Central memory CD8-positive, alpha-beta T cell (primary cell): ENCODE results near the gene ENTREP3.

Experiments
- ATAC-seq: fragments of 150-1000 bp; cut with Tn5 transposase; replicated peaks from 2 replicates; pipeline ENCODE4 v1.10.0; 2022; ENCODE audit warnings: mild to moderate bottlenecking, moderate FRiP score, moderate number of reproducible peaks; ENCODE audit not compliant: poor library complexity, severe bottlenecking; ENCODE audit errors: extremely low read depth
- DNase-seq, 2 donors: peaks; one replicate each; pipeline ENCODE4 v3.0.0; 2021; ENCODE audit warnings: low spot score in 2 of 2
- H3K27ac Mint-ChIP-seq: one replicate; pipeline ENCODE4 v1.8.0; 2022; ENCODE audit warnings: low read depth, mild to moderate bottlenecking, moderate library complexity, mixed read lengths
- H3K27me3 Mint-ChIP-seq: one replicate; pipeline ENCODE4 v1.8.0; 2022; ENCODE audit warnings: mixed read lengths
- H3K36me3 Mint-ChIP-seq: one replicate; pipeline ENCODE4 v1.8.0; 2022; ENCODE audit warnings: mild to moderate bottlenecking, moderate library complexity, mixed read lengths; ENCODE audit not compliant: insufficient read depth
- H3K4me1 Mint-ChIP-seq: one replicate; pipeline ENCODE4 v1.8.0; 2022; ENCODE audit warnings: mixed read lengths
- H3K4me3 Mint-ChIP-seq: one replicate; pipeline ENCODE4 v1.8.0; 2022; ENCODE audit warnings: mild to moderate bottlenecking, moderate library complexity, mixed read lengths
- H3K9me3 Mint-ChIP-seq: one replicate; pipeline ENCODE4 v1.8.0; 2022; ENCODE audit warnings: mixed read lengths

The ENTREP3 gene

DNA sequence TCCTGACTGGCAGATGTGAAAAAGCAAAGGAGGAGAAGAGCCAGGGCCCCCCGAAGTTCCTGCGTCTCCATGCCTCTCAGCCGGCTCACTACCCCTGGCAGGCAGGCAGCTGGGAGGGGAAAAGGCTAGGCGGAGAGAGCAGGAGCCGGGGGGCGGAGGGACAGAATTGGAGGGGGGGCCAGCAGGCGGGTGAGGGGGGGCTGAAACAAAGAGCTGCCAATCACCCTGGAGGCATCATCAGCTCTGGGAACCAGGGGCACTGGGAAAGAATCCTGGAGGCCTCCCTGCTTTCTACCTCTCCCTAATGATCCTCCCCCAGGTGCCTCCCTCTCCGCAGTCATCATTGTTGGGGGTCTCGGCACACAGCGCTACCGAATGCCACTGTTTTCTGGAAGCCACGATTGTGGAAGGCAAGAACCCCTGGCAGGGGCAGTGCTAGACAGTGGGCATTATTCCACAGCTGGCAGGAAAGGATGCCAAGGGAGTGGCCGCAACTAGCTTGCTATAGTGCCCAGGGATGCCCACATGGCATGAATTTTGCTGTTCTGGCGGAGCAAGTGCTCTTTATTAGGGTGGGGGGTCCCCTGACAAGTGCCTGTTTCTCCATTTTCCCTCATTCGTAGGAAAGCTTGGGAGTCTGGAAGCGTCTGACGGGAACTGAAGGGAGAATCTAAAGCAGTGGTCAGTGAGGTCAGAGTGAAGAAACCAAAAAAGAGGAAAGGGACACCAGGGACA, 47.3 kb downstream of the ENTREP3 start, which contains the start of gene THBS3:
THBS3 (minus strand) TSS at position 92 of the 735 bp plus-strand sequence; CDS start at position 71, 21 bp downstream.
- H3K9me3 Mint-ChIP-seq, result no peaks in the 10 kb centered on the region
- H3K4me1 Mint-ChIP-seq, result peaks cover 20% of the 10 kb centered on the region
- ATAC-seq (no peak), DNase-seq (no peak)
- peak within 1 kb of the TSS; percentile 88 for H3K4me3 Mint-ChIP-seq
- peak within 1 kb of the TSS; percentile 97 for H3K27ac Mint-ChIP-seq
- peaks cover 21% of the 10 kb centered on the region for H3K36me3 Mint-ChIP-seq
- no peaks in the 10 kb centered on the region for H3K27me3 Mint-ChIP-seq

GRCh38 chr1:155206891-155207805, 48.1 kb downstream of the ENTREP3 start:
- Mint-ChIP-seq H3K36me3 (peaks cover 21% of the 10 kb centered on the region), H3K27ac (peak overlapping the region; percentile 97), H3K4me3 (peak overlapping the region; percentile 88), H3K27me3 (no peaks in the 10 kb centered on the region), H3K9me3 (no peaks in the 10 kb centered on the region), H3K4me1 (peaks cover 20% of the 10 kb centered on the region)
- ATAC-seq (peak; percentile 35), DNase-seq (peak; percentile 86 to 95)

- no peak overlapping the region for H3K27ac Mint-ChIP-seq
- no peak for DNase-seq
- H3K4me3 Mint-ChIP-seq, result no peak overlapping the region
- ATAC-seq, result no peak
- peaks cover 21% of the 10 kb centered on the region for H3K36me3 Mint-ChIP-seq
- no peaks in the 10 kb centered on the region for H3K27me3 Mint-ChIP-seq
- no peaks in the 10 kb centered on the region for H3K9me3 Mint-ChIP-seq
- peaks cover 20% of the 10 kb centered on the region for H3K4me1 Mint-ChIP-seq
Observed at GRCh38 chr1:155205969-155206593, 49.2 kb downstream of the ENTREP3 start.

GRCh38 chr1:155205035-155205434, 50.2 kb downstream of the ENTREP3 start:
- no peaks in the 10 kb centered on the region for H3K27me3 Mint-ChIP-seq
- no peaks in the 10 kb centered on the region for H3K9me3 Mint-ChIP-seq
- ATAC-seq (no peak), DNase-seq (no peak)
- peaks cover 20% of the 10 kb centered on the region for H3K4me1 Mint-ChIP-seq
- H3K36me3 Mint-ChIP-seq, result peaks cover 21% of the 10 kb centered on the region
- H3K27ac Mint-ChIP-seq, result no peak overlapping the region
- no peak overlapping the region for H3K4me3 Mint-ChIP-seq

DNA sequence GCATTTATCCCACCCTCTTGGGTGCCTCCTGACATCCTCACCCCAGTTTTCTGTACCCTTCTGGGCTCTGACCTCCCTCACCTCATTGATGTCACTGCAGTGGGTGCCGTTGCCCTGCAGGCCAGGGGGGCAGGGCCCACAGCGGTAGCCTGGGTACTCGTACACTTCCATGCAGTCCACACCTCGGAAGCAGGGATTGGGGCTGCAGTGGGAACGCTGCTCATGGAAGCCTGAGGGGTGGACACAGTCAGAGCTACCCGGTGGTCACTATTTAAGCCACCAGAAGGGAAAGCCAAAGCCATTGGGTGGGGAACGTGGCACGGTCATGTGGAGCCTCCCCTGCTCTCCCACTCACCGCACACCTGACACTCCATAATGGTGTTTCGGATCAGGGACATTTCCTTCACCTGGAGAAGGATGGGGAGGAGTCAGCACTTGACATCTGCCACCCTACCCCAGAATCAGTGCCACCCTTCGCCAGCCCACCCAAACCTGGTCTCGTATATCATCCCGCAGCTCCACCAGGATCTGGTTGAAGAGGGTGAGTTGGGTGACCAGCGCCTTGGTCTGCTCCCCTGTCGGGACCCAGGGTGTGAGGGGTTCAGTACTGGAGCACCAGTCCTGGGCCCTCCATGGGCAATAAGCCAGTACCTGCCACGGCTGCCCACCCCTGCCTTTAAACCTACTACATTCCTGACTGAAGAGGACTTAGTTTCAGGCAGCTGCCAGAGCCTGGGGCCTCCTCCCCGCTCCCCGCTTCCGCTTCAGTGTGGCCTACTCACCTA, 52.4 kb downstream of the ENTREP3 start:
- H3K9me3 Mint-ChIP-seq, result no peaks in the 10 kb centered on the region
- H3K27ac Mint-ChIP-seq, result peak overlapping the region; percentile 38
- H3K36me3 Mint-ChIP-seq, result peaks cover 6% of the 10 kb centered on the region
- DNase-seq, result no peak
- ATAC-seq, result no peak
- H3K4me3 Mint-ChIP-seq, result no peak overlapping the region
- H3K27me3 Mint-ChIP-seq, result no peaks in the 10 kb centered on the region
- H3K4me1 Mint-ChIP-seq, result peaks cover 14% of the 10 kb centered on the region

DNA sequence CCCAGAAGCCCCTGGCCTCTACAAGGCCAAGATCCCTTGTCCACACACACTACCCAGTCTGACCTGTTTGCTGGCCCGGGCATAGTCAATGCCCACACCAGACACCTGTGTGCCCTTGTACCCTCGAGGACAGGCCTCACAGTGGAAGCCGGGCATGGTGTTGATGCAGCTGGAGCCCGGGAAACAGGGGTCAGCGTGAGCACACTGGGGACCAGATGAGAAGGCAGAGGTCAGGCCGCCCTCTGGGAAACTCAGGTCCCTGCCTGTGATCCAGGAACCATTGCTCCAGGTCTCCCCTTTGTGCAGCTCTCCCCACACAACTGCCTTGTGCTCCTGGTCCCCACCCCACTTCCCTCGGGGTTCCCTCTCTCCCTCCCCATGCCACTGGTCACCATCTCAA, 53.1 kb downstream of the ENTREP3 start:
- Mint-ChIP-seq H3K4me1 (peaks cover 7% of the 10 kb centered on the region), H3K4me3 (no peak overlapping the region), H3K27me3 (no peaks in the 10 kb centered on the region), H3K9me3 (no peaks in the 10 kb centered on the region), H3K36me3 (peaks cover 4% of the 10 kb centered on the region), H3K27ac (peak overlapping the region; percentile 38)
- ATAC-seq (no peak), DNase-seq (no peak)

DNA sequence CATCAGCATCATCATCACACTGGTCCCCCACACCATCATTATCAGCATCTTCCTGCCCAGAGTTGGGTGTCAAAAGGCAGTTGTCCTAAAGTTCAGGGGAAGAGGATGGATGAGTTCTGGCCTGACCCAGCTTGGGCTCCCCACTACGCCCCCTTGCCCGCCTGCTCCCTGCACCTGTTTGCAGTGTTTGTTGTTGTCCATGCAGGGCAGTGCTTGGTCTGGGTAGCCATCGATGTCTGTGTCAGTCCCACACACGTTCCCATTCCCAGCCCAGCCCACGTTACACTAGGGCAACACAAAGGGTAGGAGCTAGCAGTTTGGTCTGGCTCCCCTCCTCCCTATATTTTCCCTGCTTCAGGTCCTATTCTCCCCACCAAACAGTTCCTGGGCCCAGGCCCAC, 54.4 kb downstream of the ENTREP3 start:
- H3K9me3 Mint-ChIP-seq, result no peaks in the 10 kb centered on the region
- DNase-seq (no peak), ATAC-seq (no peak)
- no peaks in the 10 kb centered on the region for H3K27me3 Mint-ChIP-seq
- H3K4me1 Mint-ChIP-seq, result no peaks in the 10 kb centered on the region
- peaks cover 2% of the 10 kb centered on the region for H3K36me3 Mint-ChIP-seq
- no peak overlapping the region for H3K4me3 Mint-ChIP-seq
- no peak overlapping the region for H3K27ac Mint-ChIP-seq

GRCh38 chr1:155199792-155200191, 55.5 kb downstream of the ENTREP3 start:
- H3K36me3 Mint-ChIP-seq, result peaks cover 5% of the 10 kb centered on the region
- H3K27me3 Mint-ChIP-seq, result no peaks in the 10 kb centered on the region
- ATAC-seq, result no peak
- no peaks in the 10 kb centered on the region for H3K9me3 Mint-ChIP-seq
- H3K27ac Mint-ChIP-seq, result no peak overlapping the region
- no peak overlapping the region for H3K4me3 Mint-ChIP-seq
- DNase-seq, result no peak
- H3K4me1 Mint-ChIP-seq, result peaks cover 7% of the 10 kb centered on the region

DNA sequence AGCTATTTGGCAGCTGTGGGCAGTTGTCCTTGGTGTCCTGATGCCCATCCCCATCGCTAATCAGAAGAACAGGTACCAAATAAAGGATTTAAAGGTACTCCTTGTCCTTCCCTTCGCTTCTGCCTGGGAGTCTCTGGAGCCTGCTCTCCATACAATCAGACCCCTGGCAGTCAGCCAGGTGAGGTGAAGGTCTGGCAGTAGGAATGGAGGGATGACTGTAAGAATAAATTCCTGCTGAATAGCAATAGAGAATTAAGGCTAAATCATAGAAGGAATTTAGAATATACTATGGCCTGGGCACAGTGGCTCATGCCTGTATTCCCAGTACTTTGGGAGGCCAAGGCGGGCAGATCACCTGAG, 56.8 kb downstream of the ENTREP3 start:
- Mint-ChIP-seq H3K36me3 (peaks cover 10% of the 10 kb centered on the region), H3K27me3 (no peaks in the 10 kb centered on the region), H3K9me3 (no peaks in the 10 kb centered on the region), H3K4me1 (peaks cover 20% of the 10 kb centered on the region), H3K27ac (peak overlapping the region; percentile 63), H3K4me3 (no peak overlapping the region)
- no peak for DNase-seq
- no peak for ATAC-seq

- DNase-seq, result no peak
- Mint-ChIP-seq H3K9me3 (no peaks in the 10 kb centered on the region), H3K4me3 (no peak overlapping the region), H3K4me1 (peaks cover 25% of the 10 kb centered on the region), H3K36me3 (peaks cover 10% of the 10 kb centered on the region), H3K27ac (peak overlapping the region; percentile 63), H3K27me3 (no peaks in the 10 kb centered on the region)
- ATAC-seq, result no peak
Observed at GRCh38 chr1:155197901-155198546, 57.3 kb downstream of the ENTREP3 start.
